ENCODE measurements around the gene ZNF335.
A peak's percentile ranks its signal among the peaks of the same experiment; 100 is the strongest.
"Not testable (repeated sequence)": the region's sequence is repeated elsewhere in the genome, so short reads cannot be mapped to it uniquely, and the experiment has no call there.

Gene ZNF335

GRCh38 chr20:45931680-45932079 is 40.3 kb downstream of the ZNF335 start:
- FAIRE-seq = not testable (repeated sequence)

GRCh38 chr20:45927071-45927878 is 44.7 kb downstream of the ZNF335 start:
- FAIRE-seq = no peak

DNA sequence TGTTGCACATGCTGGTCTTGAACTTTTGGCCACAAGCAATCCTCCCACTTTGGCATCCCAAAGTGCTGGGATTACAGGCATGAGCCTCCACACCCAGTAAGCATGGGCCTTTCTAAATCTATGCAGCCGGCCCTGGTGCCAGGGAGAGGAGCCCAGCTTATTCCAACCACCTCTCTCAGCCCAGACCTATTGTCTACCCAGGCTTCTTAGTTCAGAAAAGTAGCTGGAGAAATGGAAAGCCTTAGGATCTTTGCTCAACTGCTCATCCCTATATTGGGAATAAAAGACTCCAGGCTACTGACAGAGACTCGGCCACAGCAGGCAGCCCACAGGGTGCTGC is 45.3 kb downstream of the ZNF335 start:
- no peak for FAIRE-seq

- FAIRE-seq = no peak
Observed at GRCh38 chr20:45925821-45926506, 46.0 kb downstream of the ZNF335 start.

DNA sequence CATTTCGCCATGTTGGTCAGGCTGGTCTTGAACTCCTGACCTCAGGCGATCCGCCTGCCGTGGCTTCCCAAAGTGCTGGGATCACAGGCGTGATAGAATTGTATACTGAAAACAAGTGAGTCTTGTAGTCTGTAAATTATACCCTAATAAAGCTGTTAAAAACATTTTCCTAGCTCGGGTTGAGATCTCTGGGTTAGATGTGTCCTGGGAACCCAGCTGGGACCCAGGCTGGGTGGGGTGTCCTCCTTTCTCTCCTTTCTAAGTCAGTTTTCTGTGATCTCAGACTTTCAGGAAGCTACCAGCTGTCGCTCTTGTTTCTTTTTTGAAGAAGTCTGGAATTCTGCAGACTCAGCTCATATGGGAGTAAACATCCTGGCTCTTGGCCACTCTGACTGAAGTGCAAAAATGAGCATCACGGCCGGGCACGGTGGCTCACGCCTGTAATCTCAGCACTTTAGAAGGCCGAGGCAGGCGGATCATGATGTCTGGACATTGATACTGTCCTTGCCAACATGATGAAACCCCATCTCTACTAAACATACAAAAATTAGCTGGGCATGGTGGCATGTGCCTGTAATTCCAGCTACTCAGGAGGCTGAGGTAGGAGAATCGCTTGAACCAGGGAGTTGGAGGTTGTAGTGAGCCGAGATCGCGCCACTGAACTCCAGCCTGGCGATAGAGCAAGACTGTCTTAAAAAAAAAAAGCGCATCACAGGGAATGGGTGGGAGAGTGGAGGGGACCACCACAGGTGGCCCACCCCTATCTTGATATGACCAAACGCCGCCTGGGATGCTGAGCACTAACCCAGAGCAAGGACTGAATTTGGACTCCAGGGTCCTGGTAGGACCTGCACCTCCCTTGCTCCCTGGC is 47.4 kb downstream of the ZNF335 start:
- peak; percentile 95 for FAIRE-seq

DNA sequence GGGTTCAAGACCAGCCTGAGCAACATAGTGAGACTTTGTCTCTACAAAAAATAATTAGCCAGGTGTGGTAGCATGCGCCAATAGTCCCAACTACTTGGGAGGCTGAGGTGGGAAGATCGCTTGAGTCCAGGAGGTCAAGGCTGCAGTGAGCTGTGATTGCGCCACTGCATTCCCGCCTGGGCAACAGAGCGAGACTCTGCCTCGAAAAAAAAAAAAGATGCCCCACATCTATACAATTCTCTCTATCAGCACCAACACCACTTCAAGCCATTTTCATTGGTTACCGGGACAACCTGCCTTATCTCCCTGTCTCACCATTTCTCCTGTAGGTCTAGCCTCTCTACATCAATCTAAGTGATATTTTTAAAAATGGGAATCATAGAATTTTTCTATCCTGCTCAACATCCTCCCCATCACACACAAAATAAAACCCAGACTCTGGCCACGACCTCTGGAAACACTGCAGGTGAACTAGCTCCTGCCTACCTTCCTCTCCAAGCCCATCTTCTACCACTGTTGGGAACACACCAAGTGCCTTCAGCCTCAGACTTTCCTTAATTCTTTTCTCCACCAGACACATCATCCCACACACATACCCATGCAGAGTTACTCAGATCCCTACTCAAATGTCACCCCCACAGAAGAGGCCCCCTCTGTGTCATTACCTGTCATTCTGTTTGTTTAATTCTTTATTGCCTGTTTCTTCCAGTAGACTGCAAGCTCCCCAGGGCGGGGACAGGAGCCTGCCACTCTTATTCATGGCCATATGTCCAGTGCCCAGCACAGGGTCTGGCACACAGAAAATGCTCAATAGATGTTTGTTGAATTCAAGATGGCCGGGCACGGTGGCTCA is 50.4 kb downstream of the ZNF335 start:
- no peak for FAIRE-seq

DNA sequence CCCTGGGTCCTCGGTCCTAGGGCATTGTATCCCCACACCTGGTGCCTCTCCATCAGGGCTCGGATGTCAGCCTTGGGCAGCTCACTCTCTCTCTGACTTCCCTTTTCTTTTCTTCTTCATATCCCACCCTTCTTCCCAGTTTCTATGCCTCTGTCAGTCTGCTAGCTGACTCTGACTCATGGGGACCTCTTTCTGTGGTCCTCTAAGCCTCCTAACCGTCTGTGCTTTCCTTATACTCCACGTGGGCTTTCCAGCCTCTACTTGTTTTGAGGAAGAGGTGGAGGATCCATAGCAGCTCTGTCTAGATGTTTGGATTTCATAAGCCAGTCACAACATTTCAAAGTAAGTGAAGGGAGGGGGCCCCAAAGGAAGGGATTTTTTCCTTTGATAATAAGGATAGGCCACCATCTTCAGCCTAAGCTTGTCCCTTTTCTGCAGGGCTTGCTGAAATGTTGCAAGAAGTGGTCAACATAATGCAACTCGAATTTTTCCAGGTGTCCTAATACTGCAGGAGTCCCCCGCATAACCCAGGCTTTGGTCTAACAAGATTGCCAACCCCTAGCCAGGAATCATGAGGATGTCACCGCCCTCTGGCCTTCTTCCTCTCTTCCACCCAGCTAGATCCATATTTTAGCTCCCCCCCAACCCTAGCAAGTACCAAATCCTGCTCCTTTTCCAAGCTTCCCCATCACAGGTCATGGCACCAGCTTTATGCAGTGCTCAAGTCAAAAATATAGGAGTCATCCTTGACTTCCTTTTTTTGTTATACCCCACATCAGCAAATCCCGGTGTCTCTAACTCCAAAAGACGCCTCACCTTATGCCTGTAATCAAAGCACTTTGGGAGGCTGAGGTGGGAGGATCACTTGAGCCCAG is 51.3 kb downstream of the ZNF335 start:
- FAIRE-seq = no peak

DNA sequence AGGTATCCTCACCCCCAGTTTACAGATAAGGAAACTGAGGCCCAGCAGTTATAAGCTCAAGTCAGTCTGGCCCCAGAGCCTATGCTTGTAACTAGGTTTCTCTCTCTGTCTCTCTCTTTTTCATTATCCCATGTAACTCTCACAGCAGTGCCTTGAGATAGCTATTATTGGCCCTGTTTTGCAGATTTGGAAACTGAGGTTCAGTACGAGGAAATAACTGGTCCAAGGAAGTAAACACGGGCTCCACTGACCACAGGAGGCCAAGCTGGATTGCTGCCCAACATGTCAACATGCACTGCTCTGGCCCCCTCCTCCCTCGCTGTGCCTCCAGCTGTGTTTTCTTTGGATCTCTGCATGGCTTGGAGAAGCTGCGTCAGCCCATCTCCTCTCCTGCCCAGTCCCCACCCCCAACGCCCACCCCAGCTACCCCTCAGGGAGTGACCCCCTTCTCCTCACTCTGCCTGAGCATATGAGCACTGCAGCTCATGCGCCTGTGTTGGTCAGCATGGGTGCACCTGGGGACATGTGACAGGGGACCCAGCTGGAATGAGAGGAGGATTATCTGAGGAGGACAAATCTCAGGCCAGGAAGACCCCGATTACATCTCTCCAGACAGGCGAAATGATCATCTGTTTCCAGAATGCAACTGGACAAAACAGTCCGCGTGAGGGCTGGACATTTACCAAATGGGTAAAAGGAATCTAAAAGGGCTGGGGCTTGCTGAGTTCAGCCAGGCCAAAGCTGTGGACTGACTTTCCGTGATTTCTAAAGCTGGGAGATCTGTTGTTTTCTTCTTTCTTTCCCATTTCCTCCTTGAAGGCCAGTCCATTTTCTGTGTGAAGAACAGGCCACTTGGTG is 52.2 kb downstream of the ZNF335 start:
- FAIRE-seq = no peak

DNA sequence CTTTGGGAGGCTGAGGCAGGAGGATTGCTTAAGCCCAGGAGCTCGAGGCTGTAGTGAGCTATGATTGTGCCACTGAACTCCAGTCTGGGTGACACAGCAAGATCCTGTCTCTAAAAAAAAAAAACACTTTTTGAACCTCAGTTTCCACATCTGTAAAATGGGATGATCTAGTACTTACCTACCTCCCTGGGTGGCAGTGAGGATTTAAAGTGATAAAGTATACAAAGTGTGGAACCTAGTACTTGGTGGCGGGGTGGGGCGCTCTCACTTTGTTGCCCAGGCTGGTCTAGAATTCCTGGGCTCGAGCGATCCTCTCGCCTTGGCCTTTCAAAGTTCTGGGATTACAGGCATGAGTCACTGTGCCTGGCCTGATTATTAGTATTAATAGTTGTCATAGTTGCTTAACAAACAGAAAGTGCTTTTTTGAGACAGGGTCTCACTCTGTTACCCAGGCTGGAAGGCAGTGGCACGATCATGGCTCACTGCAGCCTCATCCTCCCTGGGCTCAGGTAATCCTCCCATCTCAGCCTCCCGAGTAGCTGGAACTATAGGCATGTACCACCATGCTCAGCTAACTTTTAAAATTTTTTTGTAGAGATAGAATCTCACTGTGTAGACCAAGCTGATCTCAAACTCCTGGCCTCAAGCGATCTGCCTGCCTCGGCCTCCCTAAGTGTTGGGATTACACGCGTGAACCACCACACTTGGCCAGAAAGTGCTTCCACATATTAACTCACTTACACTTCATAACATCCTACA is 53.0 kb downstream of the ZNF335 start:
- FAIRE-seq = no peak

DNA sequence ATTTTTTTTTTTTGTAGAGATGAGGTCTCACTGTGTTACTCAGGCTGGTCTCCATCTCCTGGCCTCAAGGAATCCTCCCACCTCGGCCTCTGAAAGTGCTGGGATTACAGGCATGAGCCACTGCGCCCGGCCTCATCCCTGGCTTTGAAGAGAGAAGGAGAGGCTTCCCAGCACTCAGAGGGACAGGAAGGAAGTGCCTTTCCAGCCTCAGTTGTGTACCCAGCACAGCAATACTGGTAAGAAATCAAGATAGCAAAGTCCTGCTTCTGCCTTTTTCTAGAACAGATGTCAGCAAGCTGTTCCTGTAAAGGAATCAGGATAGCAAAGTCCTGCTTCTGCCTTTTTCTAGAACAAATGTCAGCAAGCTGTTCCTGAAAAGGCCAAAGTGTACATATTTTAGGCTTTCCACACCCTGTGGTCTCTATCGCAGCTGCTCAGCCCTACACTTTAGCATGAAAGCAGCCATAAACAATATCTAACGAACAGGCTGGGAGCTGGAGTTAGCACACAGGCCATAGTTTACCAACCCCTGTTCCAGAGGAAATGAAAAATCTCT is 53.7 kb downstream of the ZNF335 start:
- no peak for FAIRE-seq

DNA sequence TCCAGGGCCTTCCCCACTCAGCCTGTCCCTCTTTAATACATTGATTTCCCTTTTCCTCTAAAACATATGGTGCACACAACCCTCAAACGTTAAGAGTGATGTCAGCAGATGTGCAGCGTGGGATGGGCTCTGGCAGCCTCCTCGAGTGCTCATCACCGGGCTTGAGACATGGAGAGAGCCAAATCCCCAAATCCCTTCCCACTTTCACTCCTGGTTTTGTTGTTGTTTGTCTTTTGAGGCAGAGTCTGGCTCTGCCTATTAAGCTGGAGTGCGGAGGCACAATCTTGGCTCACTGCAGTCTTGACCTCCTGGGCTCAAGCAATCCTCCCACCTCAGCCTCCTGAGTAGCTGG is 54.2 kb downstream of the ZNF335 start:
- FAIRE-seq = no peak

- FAIRE-seq = no peak
Observed at GRCh38 chr20:45913116-45913515, 58.9 kb downstream of the ZNF335 start.

DNA sequence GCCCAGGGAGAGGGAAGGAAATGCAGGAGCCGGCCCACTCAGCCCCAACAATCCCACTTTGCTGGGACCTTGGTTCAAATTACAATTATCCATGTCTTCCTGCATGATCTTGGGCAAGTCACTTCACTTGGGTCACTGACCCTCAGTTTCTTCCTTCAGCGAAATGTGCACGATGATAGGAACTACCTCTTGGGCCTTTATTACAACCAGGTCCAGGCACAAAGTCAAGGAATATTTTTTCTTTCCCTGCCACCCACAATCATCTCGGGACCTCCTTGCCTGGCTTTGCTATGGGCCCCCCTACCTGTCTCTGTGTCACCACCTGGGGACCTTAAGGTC is 59.7 kb downstream of the ZNF335 start:
- FAIRE-seq = no peak

DNA sequence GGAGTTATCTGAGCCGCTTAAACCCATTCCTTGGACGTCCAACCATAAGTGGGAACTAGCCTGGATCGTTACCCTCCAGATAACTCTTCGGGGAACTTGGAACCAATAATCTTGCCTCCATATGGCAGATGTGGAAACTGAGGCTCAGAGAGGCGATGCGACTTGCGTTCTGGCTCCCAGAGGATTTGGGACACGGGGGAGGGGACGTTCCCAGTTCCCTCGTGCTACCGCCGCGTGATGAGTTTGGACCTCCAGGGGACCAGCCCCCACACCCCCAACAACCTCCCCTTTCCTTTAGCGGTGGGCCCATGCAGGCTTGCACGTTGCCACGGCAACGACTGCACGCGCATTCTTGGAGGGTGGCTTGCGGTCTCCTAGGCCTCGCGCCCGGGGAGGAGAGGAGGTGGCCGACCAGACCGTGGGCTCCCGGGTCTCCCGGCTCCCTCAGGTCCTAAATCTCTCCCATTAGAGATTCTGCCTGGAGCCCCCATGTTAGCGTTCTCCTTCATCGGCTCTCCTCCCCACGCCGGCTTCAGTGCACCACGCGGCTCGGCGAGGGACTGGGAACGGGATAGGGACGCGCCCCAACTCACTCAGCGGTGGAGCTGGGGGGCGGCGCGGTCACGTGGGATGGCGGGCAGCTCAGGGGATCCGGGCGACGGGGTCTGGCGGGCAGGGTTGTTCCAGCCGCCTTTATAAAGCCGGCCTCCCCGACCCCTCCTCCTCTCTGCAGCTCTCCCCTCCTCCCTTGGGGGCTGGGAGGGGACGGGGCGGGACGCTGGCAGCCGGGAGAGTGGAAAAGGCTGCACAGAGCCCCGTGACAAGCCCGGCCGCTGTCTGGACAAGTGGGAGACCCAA is 60.3 kb downstream of the ZNF335 start, which contains the start of gene PLTP:
Gene PLTP (minus strand): TSS at position 670 of the 858 bp plus-strand sequence. CDS start 703 bp downstream, outside the sequence.
- FAIRE-seq = no peak

DNA sequence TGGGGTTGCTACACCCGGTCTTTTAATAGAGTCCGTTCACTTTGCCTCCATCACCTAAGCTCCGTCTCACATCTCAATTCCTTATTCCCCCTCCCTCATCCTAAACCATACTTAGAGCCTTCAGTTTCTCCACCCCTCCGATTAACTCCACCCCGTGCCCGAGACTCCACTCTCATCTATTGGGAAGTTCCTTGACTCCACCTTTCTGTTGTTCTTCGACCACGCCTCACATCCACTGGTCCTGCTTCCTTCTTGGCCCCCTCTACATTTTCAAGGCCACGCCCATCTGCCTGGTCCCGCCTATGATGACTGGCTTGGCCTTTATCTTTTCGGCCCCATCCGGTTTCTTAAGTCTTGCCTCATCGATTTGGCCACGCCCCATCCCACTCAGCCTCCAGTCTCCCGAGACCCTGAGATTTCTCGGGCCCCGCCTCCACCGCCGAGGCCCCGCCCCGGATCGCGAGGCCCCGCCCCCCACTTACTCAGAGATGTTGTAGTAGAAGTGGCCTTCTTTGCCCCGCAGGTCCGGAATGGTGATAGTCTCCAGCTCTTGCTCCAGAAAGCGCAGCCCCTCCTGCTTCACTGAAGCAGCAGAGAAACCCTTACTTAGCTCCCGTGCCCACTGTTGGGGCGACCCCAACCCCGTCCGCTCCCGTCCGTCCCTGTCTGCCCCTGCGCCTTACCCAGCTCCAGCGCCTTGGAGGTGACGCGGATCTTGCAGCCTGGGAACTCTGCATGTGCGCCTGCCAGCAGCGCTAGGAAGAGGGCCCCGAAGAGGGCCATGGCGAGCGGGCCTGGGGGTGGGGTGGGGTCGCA is 61.1 kb downstream of the ZNF335 start:
- no peak for FAIRE-seq

DNA sequence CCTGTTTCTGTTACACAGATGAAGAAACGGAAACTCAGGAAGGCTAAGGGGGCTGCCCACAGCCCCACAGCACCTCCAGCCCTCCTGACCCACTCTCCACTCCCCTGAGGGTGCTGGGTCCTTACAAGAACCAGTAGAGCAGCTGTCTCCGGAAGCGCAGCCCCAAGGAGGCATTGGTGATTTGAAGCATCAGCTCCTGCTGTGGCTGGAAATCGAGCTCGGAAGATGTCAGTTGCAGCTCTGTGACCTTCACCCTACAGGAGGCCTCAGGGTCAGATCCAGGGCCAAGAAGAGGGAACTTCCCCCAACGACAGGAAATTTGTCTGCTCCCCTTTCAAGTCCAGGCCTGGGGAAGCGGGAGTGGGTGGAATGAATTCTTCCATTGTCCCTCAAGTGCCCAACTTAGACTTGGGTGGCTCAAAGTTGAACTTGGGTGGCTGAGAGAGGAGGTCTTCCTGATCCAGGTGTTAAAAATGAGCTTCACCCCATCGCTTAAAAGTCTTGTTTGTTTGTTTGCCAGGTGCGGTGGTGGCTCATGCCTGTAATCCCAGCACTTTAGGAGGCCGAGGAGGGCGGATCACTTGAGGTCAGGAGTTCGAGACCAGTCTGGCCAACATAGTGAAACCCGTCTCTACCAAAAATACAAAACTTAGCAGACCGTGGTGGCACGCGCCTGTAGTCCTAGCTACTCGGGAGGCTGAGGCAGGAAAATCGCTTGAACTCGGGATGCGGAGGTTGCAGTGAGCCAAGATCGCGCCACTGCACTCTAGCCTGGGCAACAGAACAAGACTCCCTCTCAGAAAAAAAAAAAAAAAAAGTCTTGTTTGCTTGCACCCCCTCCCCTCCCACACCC is 62.0 kb downstream of the ZNF335 start:
- FAIRE-seq = no peak
